ENCODE results near the gene ARHGEF7.

The ARHGEF7 gene

GRCh38 chr13:111319998-111320911 is 205.1 kb downstream of the ARHGEF7 start, which contains the start of gene TEX29:
TSS of gene TEX29 (plus strand) at chr13:111320642. CDS start at chr13:111320891, 249 bp downstream.
- in situ Hi-C loops (cut with MboI; ENCODE audit: low sequenced_read_pairs) = no loop called here

DNA sequence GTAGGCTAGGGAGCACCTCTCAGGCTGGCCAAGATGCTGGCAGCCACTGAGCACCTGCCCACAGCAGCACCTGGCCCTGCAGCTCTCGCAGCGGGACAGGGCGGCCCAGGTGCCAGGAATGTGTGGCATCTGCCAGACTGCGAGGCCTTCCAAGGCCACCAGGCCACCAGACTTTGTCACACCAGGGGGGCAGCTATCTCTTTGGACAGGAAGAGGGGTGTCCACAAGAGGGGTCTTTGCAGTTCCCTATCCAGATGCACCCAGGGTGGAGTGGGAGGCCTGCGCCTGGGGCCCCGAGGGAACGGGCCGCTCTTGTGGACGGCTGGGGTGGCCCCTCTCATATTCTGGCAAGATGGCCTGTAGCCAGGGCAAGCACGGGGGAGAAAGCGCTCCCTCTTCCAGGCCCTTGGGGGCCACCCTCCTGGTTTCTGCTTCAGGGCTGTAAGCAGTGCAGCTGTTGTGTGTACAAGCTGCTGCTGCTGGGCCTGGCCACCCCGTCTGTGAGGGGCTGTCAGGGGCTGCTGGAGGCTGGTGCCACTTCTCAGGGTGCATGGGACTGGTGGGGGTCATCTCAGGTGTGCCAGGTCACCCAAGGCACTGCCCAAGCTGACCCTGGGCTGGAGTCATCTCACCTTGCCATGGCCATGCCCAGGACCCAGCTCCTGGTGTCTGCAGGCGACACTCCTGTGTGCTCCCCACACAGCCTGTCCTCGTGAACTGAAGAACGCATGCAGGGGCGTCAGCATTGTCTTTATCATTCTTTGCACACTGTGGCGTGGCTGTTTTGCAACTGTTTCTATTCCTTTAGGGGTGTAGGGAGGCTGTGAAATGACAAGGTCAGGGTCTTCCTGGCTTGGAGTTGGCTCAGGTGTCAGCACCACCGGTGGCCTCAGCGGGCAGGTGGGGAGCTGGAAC is 207.1 kb downstream of the ARHGEF7 start:
- in situ Hi-C loops (cut with MboI; ENCODE audit: low sequenced_read_pairs) = no loop called here

GRCh38 chr13:111322916-111323331 is 207.8 kb downstream of the ARHGEF7 start:
- in situ Hi-C loops (cut with MboI; ENCODE audit: low sequenced_read_pairs) = no loop called here

DNA sequence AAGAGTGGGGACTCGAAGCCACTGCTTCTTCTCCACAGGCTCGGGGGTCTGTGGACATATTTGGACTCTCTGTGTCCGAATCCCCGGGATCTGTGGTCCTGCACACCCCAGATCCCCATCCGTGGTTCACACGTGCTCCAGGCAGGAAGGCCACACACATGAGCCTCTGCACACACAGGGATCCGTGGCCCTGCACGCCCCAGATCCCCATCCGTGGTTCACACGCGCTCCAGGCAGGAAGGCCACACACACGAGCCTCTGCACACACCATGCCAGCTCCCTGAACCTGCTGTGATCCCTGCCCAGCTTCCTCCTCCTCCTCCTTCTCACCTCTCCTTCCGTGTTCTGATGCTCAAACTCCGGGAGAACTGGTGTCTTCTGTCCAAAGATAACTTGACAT is 208.4 kb downstream of the ARHGEF7 start:
- in situ Hi-C loops (cut with MboI; ENCODE audit: low sequenced_read_pairs) = no loop called here

GRCh38 chr13:111323950-111324651 is 209.0 kb downstream of the ARHGEF7 start:
- in situ Hi-C loops (cut with MboI; ENCODE audit: low sequenced_read_pairs) = no loop called here

DNA sequence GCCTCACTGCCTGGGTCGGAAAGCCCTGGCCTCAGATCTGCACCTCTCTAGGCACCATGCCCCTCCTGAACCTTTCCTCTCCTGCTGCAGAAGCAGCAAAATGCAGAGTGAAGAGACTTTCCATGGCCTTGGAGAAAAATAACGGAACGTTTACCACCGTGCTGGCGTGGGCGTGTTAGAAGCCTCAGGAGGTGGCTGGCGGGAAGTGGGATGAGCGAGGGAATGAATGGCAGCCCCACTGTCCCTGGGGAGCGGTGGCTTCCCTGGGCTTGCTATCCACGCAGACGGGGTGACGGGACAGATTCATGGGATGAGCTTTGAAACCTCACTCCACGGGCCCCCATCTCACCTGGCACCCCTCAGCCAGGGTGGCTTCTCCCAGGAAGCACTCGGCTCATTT is 209.6 kb downstream of the ARHGEF7 start:
- in situ Hi-C loops (cut with MboI; ENCODE audit: low sequenced_read_pairs) = no loop called here

DNA sequence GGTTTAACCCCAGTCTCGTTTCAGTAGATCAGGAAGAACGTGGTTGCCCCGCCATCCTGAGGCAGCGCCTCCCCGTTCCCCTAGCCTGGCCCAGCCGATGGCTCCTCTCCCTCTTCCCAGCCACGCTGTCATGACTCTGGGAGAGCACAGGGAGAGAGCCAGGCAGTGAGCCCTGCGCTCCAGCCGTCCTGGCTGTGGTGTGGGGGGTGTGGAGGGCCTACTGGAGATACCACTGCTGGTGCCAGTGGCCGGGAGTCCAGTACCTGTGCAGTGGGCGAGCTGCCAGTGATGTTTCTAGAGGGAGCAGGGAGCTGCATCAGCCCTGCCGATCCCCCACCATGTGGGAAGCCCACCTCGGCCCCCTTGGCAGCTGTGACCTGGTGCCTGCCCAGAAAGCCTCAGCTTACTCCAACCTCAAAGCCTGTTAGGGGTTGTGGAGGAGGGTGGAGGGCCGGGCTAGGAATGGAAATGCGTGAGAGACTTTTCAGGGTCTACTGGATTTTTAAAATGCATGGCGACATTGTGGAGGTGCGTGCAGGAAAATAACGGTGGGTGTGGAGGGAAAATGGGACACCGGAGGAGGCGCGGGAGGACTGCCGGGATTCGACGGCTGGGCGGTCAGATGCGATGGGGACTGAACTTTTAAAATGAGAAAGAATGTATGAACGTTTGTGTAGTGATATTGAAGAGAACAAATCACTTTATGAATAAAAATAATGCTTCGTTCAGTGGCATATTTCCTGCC is 210.2 kb downstream of the ARHGEF7 start:
- in situ Hi-C loops (cut with MboI; ENCODE audit: low sequenced_read_pairs) = no loop called here

DNA sequence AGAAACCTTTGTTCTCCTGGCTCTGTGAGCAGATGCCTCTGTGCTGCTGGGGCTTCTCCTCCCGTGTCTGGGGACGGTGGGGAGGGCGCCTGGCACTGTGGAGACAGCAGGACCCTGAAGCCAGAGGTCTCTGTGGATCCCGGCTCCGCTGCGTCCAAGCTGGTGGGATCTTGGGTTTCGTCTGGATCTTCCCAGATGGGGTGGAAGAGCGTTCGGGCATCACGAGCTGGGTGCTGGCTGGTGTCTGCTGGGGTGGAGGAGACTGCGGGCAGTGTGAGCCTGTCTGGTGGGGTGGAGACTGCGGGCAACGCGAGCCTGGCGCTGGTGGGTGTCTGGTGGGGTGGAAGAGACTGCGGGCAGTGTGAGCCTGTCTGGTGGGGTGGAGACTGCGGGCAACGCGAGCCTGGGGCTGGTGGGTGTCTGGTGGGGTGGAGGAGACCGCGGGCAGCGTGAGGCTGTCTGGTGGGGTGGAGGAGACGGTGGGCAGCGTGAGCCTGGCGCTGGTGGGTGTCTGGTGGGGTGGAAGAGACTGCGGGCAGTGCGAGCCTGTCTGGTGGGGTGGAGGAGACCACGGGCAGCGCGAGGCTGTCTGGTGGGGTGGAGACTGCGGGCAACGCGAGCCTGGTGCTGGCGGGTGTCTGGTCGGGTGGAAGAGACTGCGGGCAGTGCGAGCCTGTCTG is 211.0 kb downstream of the ARHGEF7 start:
- in situ Hi-C loops (cut with MboI; ENCODE audit: low sequenced_read_pairs) = no loop called here

GRCh38 chr13:111326621-111326965 is 211.5 kb downstream of the ARHGEF7 start:
- in situ Hi-C loops (cut with MboI; ENCODE audit: low sequenced_read_pairs) = no loop called here

- in situ Hi-C loops (cut with MboI; ENCODE audit: low sequenced_read_pairs) = no loop called here
These were observed 212.0 kb downstream of the ARHGEF7 start for GRCh38 chr13:111326981-111327642.

- in situ Hi-C loops (cut with MboI; ENCODE audit: low sequenced_read_pairs) = no loop called here
These were observed 212.8 kb downstream of the ARHGEF7 start for GRCh38 chr13:111327730-111328573.

GRCh38 chr13:111328574-111329410 is 213.7 kb downstream of the ARHGEF7 start:
- in situ Hi-C loops (cut with MboI; ENCODE audit: low sequenced_read_pairs) = no loop called here

DNA sequence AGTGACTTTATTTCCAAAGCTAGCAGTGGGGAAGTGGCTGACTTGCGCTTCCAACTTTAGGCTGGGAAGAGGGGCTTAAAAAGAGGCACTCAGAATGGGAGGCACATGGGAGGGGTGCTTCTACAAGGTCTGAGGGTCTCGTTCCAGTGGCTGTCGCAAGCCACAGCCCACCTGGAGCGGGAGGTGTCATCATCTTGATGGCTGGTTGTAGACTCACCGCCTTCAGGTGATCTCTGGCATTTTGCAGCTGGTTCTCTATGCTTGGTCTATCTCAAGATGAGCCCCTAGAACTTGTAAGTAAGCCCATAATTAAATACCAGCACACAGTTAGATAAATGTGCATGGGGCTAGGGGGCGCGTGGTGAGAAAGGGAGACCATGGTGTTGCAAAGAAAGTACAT is 214.5 kb downstream of the ARHGEF7 start:
- in situ Hi-C loops (cut with MboI; ENCODE audit: low sequenced_read_pairs) = no loop called here

DNA sequence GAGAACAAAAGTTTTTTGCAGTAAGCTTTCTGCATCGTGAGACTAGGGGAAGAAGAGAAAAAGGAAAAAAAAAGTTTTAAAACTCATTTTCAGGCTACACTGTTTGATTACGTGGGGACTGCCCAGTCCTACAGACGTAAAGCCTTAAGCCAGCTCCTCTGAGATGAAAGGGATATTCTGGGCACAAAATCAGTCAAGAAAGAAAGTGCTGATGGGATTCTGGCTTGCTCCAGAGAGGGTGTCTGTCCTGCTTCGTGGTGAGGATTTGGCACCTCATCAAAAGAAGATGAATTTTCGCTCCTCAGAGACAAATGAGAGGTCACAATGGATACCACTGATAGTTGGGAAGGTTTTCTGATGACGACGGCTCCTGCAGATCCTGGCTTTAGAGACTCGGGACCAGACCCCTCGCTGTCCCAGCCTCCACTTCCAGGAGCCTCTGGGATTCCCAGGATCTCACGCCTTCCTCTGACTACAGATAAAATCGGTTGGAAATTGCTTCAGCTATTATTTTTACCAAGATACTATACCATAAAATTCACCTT is 215.0 kb downstream of the ARHGEF7 start:
- in situ Hi-C loops (cut with MboI; ENCODE audit: low sequenced_read_pairs) = no loop called here

DNA sequence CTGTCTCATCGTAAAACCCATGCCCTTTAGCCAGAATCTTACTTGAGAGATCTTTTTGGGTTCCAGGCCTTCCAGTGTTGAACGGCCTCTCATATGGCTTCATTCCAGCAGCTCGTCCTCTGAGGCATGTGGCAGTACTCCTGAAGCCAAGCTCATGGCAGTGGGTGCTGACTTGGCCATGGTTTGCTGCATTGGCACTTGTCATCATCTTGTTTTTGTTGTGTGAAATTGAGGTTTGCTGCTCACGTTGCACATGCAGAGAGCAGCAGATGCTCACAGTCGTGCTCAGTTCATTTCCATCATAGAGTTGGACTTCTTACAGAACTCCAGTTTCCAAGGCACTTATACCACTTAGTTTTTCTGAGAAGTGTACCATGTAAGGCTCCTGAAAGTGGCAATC is 220.2 kb downstream of the ARHGEF7 start:
- in situ Hi-C loops (cut with MboI; ENCODE audit: low sequenced_read_pairs) = no loop called here

GRCh38 chr13:111336666-111337065 is 221.6 kb downstream of the ARHGEF7 start:
- in situ Hi-C loops (cut with MboI; ENCODE audit: low sequenced_read_pairs) = no loop called here

GRCh38 chr13:111337206-111337605 is 222.1 kb downstream of the ARHGEF7 start:
- in situ Hi-C loops (cut with MboI; ENCODE audit: low sequenced_read_pairs) = no loop called here
